Epithelial cell of proximal tubule (primary cell): ENCODE data around the gene KLHDC7B. TPM values are rescaled to one million over a fixed set of nuclear protein-coding genes. Genes with fewer than 3 reads are reported as not detected.
A peak's percentile ranks its signal among the peaks of the same experiment; 100 is the strongest.
"Not testable (repeated sequence)": the region's sequence is repeated elsewhere in the genome, so short reads cannot be mapped to it uniquely, and the experiment has no call there.

Experiments
- DNase-seq: peaks from one replicate; pipeline ENCODE4 v3.0.0-alpha.2; 2011; ENCODE audit warnings: low read depth
- H3K4me3 ChIP-seq: 2 replicates; pipeline ENCODE4 v1.5.1; 2011; ENCODE audit warnings: low read depth, mild to moderate bottlenecking, low read length
- total RNA-seq: library from RNA; depleted of rRNA; stranded (reverse); fragments of >200 nt; gene quantifications from 2 replicates; pipeline ENCODE4 v1.2.3, GENCODE V29; 2015
- TF ChIP-seq, protein P1 (sequence below): conservative IDR thresholded peaks from 2 replicates; pipeline ENCODE4 v1.5.1; 2012; ENCODE audit warnings: low read depth, mild to moderate bottlenecking, low read length

Gene KLHDC7B
- total RNA-seq, 1 donor from 2014 or later, result not detected

DNA sequence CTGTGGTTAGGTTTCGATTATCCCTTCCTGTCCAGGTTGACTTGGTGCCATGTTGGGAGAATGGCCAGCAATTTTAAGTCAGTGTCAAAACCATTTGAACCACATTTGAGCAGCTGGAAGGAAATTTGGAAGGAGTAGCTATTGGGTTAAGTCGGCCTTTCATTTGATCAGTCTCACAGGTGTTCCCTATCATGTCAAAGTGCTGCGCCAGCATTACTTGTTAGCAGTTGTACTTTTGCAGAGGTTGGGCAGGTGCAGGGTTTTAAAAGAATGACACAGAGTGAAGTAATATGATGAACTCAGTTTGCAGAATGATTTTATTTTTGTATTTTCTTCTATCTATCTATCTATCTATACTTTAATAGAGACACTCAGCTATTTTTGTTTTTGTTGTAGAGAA, 9.5 kb upstream of the KLHDC7B start:
- no peak for DNase-seq
- TF ChIP-seq, protein P1, sequence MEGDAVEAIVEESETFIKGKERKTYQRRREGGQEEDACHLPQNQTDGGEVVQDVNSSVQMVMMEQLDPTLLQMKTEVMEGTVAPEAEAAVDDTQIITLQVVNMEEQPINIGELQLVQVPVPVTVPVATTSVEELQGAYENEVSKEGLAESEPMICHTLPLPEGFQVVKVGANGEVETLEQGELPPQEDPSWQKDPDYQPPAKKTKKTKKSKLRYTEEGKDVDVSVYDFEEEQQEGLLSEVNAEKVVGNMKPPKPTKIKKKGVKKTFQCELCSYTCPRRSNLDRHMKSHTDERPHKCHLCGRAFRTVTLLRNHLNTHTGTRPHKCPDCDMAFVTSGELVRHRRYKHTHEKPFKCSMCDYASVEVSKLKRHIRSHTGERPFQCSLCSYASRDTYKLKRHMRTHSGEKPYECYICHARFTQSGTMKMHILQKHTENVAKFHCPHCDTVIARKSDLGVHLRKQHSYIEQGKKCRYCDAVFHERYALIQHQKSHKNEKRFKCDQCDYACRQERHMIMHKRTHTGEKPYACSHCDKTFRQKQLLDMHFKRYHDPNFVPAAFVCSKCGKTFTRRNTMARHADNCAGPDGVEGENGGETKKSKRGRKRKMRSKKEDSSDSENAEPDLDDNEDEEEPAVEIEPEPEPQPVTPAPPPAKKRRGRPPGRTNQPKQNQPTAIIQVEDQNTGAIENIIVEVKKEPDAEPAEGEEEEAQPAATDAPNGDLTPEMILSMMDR, result no peak
- H3K4me3 ChIP-seq, result no peak overlapping the region

DNA sequence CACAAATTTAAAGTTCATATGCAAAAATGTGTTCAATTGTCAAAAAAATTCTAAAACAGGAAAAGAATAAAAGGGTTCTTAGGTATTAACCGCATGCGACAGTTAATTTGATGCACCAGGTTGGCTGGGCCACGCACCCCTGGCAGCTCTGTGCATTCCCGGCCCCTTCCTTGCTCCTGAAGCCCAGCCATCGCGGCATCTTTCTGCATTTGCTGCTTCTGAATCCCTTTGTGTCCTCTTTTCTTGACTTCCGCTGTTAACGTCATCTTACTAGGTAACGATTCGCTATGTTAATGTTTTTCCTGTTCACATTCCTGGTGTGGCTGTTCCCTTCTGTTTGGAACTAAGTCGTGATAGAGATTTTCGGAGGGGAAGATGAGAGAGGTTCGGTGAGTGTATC, 7.9 kb upstream of the KLHDC7B start:
- no peak overlapping the region for H3K4me3 ChIP-seq
- TF ChIP-seq, protein P1, result no peak

DNA sequence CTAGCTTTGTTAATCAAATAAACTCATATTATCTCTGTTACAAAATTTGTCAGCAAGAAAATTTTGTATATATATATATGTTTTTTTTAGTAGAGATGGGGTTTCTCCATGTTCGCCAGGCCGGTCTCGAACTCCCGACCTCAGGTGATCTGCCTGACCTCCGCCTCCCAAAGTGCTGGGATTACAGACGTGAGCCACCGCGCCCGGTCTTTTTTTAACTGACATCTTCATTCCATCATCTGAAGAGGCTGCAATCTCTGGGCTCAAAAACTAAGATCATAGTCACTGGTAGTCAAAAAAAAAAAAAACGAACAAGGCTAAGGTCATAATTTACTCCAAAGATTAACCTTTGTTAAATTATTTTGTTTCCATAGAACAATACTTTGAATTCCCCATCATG, 5.3 kb upstream of the KLHDC7B start:
- no peak for DNase-seq
- H3K4me3 ChIP-seq, result no peak overlapping the region
- TF ChIP-seq, protein P1, result no peak

More for the DNA sequence above, 7.9 kb upstream of the KLHDC7B start:
- no peak for DNase-seq

DNA sequence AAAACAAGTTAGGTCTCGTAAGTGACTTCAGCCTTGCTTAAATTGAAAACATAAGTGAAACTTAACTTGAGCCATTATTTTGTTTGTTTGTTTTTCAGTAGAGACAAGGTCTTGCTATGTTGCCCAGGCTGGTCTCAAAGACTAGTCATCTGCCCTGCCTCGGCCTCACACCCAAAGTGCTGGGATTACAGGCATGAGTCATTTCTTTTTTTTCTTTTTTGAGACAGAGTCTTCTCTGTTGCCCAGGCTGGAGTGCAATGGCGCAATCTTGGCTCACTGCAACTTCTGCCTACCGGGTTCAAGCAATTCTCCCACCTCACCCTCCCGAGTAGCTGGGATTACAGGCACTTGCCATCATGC, 4.1 kb upstream of the KLHDC7B start:
- not testable (repeated sequence) for DNase-seq, H3K4me3 ChIP-seq

DNA sequence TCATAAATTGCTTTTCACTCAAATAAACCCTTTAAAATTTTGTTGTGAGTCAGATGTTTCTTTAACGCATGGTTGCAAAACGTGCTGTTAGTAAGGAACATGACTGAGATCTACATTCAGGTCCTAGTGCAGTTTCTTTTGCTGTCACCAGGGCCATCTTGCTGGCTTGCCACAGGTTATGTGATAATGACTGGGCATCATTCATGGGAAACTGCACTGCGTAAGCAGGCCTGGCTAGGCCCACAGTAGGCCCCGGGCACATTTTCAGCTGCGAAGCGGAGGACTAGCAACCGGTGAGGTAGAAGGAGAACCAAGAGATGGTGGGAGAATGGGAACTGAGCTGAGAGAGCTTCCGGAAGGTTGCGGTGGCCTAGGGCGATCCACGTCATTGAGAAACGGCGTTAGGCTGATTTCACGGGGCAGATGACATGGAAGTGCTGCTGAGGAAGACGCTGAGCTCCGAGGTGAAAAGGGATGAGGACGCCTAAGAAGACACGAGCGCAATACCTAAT, 3.2 kb upstream of the KLHDC7B start:
- no peak overlapping the region for H3K4me3 ChIP-seq
- TF ChIP-seq, protein P1, result peak; percentile 4
- DNase-seq, result no peak

DNA sequence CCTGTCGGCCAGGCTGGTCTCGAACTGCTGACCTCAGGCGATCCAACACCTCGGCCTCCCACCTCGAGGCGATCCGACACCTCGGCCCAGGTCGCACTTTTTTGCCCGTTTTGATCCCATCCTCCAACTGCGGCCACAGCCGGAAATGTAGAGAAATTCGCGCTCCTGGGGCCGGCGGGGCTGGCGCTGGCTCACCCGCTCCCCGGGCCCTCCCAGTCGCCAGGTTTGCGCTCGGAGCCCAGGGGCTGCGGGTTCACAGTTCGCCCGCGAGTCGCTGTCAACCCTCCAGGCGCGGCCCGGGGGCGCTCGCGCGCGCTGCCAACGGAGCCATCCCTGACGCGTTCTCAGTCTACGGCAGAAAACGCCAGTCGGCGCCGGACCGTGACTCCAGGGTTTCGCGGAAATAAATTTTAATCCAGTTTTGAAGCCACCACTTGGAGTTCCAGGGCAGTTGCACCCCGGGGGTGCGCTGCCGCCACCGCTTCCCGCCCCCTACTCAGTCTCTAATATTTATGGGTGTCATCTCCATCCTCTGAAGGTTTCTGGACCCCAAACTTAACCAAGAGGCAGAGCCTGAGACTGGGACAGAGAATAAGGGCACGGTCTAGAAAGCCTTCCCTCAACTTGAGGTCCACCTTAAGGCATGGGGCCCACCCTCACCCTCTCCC, 1.5 kb upstream of the KLHDC7B start:
- TF ChIP-seq, protein P1, result peak; percentile 56
- H3K4me3 ChIP-seq, result peak overlapping the region; percentile 38
- DNase-seq, result no peak

DNA sequence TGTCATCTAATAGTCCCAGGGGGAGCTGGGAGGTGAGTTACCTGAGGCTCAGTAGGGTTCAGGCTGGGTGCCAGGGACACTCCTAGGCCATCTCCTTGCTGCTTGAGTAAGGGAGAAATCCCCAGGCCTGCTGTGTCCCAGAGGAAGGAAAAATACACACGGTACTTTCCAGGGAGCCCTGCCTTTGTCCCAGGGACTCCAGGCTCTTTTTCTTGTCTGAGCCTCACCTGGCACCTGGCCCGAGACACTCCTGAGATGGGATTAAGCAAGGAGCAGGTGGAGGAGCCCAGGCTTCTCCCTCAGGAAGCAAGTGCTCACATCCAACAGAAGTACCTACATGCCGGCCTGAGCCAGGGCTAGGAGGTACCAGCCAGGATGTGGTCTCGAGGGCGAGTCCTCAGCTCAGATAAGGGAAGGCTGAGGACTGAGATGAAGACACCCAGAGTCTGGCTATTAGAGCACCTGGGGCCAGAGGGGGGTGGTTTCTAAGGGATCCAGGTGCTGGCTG, 899 bp upstream of the KLHDC7B start:
- H3K4me3 ChIP-seq, result no peak overlapping the region
- TF ChIP-seq, protein P1, result no peak
- DNase-seq, result no peak
